Skeletal muscle satellite cell (primary cell): ENCODE results near the gene PRKN.

Experiments
- H3K27me3 ChIP-seq: 2 replicates; pipeline ENCODE4 v1.7.0; 2013; ENCODE audit warnings: low read length; ENCODE audit not compliant: control insufficient read depth, insufficient read depth
- H3K36me3 ChIP-seq: 2 replicates; pipeline ENCODE4 v1.7.0; 2013; ENCODE audit warnings: mild to moderate bottlenecking, control low read depth, low read length; ENCODE audit not compliant: insufficient read depth
- H3K4me1 ChIP-seq: 2 replicates; pipeline ENCODE4 v1.7.0; 2013; ENCODE audit warnings: low read length; ENCODE audit not compliant: control insufficient read depth, insufficient read depth
- H3K4me2 ChIP-seq: 2 replicates; pipeline ENCODE4 v1.7.0; 2013; ENCODE audit warnings: mild to moderate bottlenecking, low read length
- H3K4me3 ChIP-seq: 2 replicates; pipeline ENCODE4 v1.7.0; 2013; ENCODE audit warnings: low read length
- H3K9ac ChIP-seq: 2 replicates; pipeline ENCODE4 v1.7.0; 2013; ENCODE audit warnings: mild to moderate bottlenecking, low read depth, low read length, moderate library complexity
- H3K9me3 ChIP-seq: replicated peaks from 2 replicates; pipeline ENCODE4 v1.7.0; 2013; ENCODE audit warnings: mild to moderate bottlenecking, control low read depth, low read length

Gene PRKN

GRCh38 chr6:162019349-162019748 is 708.2 kb downstream of the PRKN start:
- H3K36me3 ChIP-seq: no peaks in the 10 kb centered on the region
- H3K9ac ChIP-seq: no peak overlapping the region
- H3K4me1 ChIP-seq: no peaks in the 10 kb centered on the region
- H3K4me3 ChIP-seq: no peak overlapping the region
- no peaks in the 10 kb centered on the region for H3K27me3 ChIP-seq
- H3K4me2 ChIP-seq: no peak overlapping the region
- no peaks in the 10 kb centered on the region for H3K9me3 ChIP-seq

GRCh38 chr6:162017536-162017935 is 710.0 kb downstream of the PRKN start:
- Histone ChIP-seq H3K9ac (no peak overlapping the region), H3K27me3 (no peaks in the 10 kb centered on the region), H3K9me3 (no peaks in the 10 kb centered on the region), H3K36me3 (no peaks in the 10 kb centered on the region), H3K4me3 (no peak overlapping the region), H3K4me2 (no peak overlapping the region), H3K4me1 (no peaks in the 10 kb centered on the region)

- Histone ChIP-seq H3K36me3 (no peaks in the 10 kb centered on the region), H3K4me2 (no peak overlapping the region), H3K4me3 (no peak overlapping the region), H3K9me3 (no peaks in the 10 kb centered on the region), H3K9ac (no peak overlapping the region), H3K4me1 (no peaks in the 10 kb centered on the region), H3K27me3 (no peaks in the 10 kb centered on the region)
Measured at GRCh38 chr6:162014069-162014811, 713.3 kb downstream of the PRKN start.

GRCh38 chr6:162005372-162005771 is 722.2 kb downstream of the PRKN start:
- Histone ChIP-seq H3K36me3 (no peaks in the 10 kb centered on the region), H3K9me3 (no peaks in the 10 kb centered on the region), H3K9ac (no peak overlapping the region), H3K4me1 (no peaks in the 10 kb centered on the region), H3K4me3 (no peak overlapping the region), H3K27me3 (no peaks in the 10 kb centered on the region), H3K4me2 (no peak overlapping the region)

GRCh38 chr6:161996783-161997182 is 730.8 kb downstream of the PRKN start:
- Histone ChIP-seq H3K36me3 (no peaks in the 10 kb centered on the region), H3K4me1 (no peaks in the 10 kb centered on the region), H3K4me2 (no peak overlapping the region), H3K9me3 (no peaks in the 10 kb centered on the region), H3K4me3 (no peak overlapping the region), H3K27me3 (no peaks in the 10 kb centered on the region), H3K9ac (no peak overlapping the region)

GRCh38 chr6:161985876-161986423 is 741.6 kb downstream of the PRKN start:
- H3K27me3 ChIP-seq: no peaks in the 10 kb centered on the region
- H3K36me3 ChIP-seq: no peaks in the 10 kb centered on the region
- H3K4me3 ChIP-seq: no peak overlapping the region
- no peak overlapping the region for H3K9ac ChIP-seq
- H3K4me1 ChIP-seq: no peaks in the 10 kb centered on the region
- peaks cover 2% of the 10 kb centered on the region for H3K9me3 ChIP-seq
- no peak overlapping the region for H3K4me2 ChIP-seq

GRCh38 chr6:161984713-161985112 is 742.9 kb downstream of the PRKN start:
- no peaks in the 10 kb centered on the region for H3K27me3 ChIP-seq
- no peaks in the 10 kb centered on the region for H3K4me1 ChIP-seq
- H3K9ac ChIP-seq: no peak overlapping the region

GRCh38 chr6:161976553-161976952 is 751.0 kb downstream of the PRKN start:
- no peak overlapping the region for H3K4me3 ChIP-seq
- H3K9ac ChIP-seq: no peak overlapping the region
- no peaks in the 10 kb centered on the region for H3K4me1 ChIP-seq
- H3K36me3 ChIP-seq: no peaks in the 10 kb centered on the region
- no peak overlapping the region for H3K4me2 ChIP-seq
- no peaks in the 10 kb centered on the region for H3K9me3 ChIP-seq
- no peaks in the 10 kb centered on the region for H3K27me3 ChIP-seq

More at GRCh38 chr6:161984713-161985112, 742.9 kb downstream of the PRKN start:
- H3K36me3 ChIP-seq: no peaks in the 10 kb centered on the region
- H3K4me2 ChIP-seq: no peak overlapping the region
- H3K9me3 ChIP-seq: no peaks in the 10 kb centered on the region
- no peak overlapping the region for H3K4me3 ChIP-seq

- no peak overlapping the region for H3K9ac ChIP-seq
- no peaks in the 10 kb centered on the region for H3K9me3 ChIP-seq
- no peak overlapping the region for H3K4me2 ChIP-seq
- no peaks in the 10 kb centered on the region for H3K27me3 ChIP-seq
- no peaks in the 10 kb centered on the region for H3K4me1 ChIP-seq
- no peaks in the 10 kb centered on the region for H3K36me3 ChIP-seq
- H3K4me3 ChIP-seq: no peak overlapping the region
Measured at GRCh38 chr6:161973064-161973463, 754.5 kb downstream of the PRKN start.

GRCh38 chr6:161971043-161971442 is 756.5 kb downstream of the PRKN start:
- no peak overlapping the region for H3K9ac ChIP-seq
- H3K27me3 ChIP-seq: no peaks in the 10 kb centered on the region
- no peaks in the 10 kb centered on the region for H3K9me3 ChIP-seq
- H3K4me1 ChIP-seq: no peaks in the 10 kb centered on the region
- H3K4me2 ChIP-seq: no peak overlapping the region
- no peak overlapping the region for H3K4me3 ChIP-seq
- H3K36me3 ChIP-seq: no peaks in the 10 kb centered on the region

- H3K9ac ChIP-seq: no peak overlapping the region
- no peaks in the 10 kb centered on the region for H3K9me3 ChIP-seq
- H3K4me1 ChIP-seq: no peaks in the 10 kb centered on the region
- no peaks in the 10 kb centered on the region for H3K36me3 ChIP-seq
- no peak overlapping the region for H3K4me2 ChIP-seq
- H3K27me3 ChIP-seq: no peaks in the 10 kb centered on the region
- no peak overlapping the region for H3K4me3 ChIP-seq
Measured at GRCh38 chr6:161963634-161964234, 763.8 kb downstream of the PRKN start.

GRCh38 chr6:161963181-161963580 is 764.4 kb downstream of the PRKN start:
- no peaks in the 10 kb centered on the region for H3K36me3 ChIP-seq
- H3K9ac ChIP-seq: no peak overlapping the region
- H3K4me1 ChIP-seq: no peaks in the 10 kb centered on the region

More at GRCh38 chr6:161963181-161963580, 764.4 kb downstream of the PRKN start:
- Histone ChIP-seq H3K4me2 (no peak overlapping the region), H3K4me3 (no peak overlapping the region), H3K27me3 (no peaks in the 10 kb centered on the region), H3K9me3 (no peaks in the 10 kb centered on the region)
